GM19395 (cell line): Measurements from ENCODE around the gene AKAP8L.

ENCODE experiments used
- ATAC-seq: cut with Tn5 transposase; IDR thresholded peaks from one replicate; pipeline ENCODE4 v1.9.1; 2021; ENCODE audit warnings: mild to moderate bottlenecking, moderate library complexity; ENCODE audit not compliant: unreplicated experiment

Gene AKAP8L

GRCh38 chr19:15433519-15434069 lies 14.8 kb upstream of the AKAP8L start:
- no peak for ATAC-seq

- peak; percentile 62 for ATAC-seq
These were observed 14.1 kb upstream of the AKAP8L start for GRCh38 chr19:15432629-15433518.

DNA sequence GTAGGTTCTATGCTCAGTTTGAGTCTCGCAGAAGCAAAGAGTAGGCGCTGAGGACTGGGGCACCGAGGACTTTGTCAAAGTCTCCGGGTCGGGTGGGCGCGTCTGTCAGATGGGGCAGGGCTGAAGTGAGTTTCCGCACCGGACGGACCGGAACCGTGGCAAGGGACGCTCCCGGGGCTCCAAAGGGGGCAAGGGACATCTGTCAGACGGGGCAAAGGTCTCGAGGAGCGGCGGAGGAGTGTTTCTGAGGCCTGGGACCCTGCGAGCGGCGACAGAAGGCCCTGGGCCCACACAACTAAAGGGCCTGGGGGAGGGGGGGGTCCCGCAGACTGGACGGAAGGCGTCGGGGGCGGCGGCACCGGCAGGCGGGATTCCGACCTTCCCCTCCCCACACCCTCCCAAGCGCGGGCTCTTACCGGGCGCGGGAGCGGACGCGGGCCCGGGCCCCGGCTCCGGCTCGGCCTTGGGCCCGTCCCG lies 13.3 kb upstream of the AKAP8L start:
- no peak for ATAC-seq

GRCh38 chr19:15431396-15432017 lies 12.7 kb upstream of the AKAP8L start:
- no peak for ATAC-seq

GRCh38 chr19:15430526-15431120 lies 11.8 kb upstream of the AKAP8L start:
- ATAC-seq: no peak

- no peak for ATAC-seq
These were observed 11.2 kb upstream of the AKAP8L start for GRCh38 chr19:15429825-15430467.

DNA sequence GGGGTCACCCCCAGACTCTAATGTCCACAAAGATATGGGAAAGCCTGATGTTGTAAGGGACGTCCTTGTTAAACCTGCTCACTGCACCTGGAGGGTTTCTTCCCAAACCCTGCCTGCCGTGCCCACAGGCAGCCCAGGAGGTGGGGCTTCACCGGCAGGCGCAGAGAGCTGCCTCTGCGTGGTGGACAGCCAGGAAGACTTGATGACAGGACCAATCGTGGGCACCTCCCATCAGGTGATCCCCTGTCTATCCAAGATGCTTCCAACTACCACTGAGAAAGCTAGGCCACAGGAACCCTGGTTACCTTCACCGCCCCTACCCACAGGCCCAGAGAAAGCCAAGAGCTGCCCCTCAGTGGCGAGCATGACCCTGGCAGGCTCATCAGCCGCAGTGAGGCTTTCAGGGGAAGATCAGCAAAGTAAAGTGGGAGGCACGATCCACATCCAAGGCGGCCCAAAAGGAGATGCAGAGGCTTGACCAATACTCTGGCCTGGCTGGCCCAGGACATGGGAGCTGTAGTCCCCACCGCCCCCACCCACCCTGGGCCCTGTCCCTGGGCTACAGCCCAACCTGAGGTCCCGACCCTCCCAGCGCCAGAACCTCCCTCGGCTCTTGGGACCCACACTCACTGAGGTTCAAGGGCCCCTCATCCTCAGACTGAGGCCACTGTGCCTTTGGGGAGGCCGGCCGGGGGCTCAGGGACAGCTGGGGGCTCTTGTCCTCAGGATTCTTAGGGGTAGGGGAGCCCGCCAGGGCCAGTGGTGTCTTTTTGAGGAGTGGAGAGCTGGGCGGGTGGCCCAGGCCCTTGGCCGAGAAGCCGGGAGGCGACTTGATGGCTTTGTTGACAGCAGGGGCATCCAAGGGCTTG lies 10.4 kb upstream of the AKAP8L start:
- ATAC-seq: no peak

GRCh38 chr19:15427991-15428471 lies 9.2 kb upstream of the AKAP8L start:
- no peak for ATAC-seq

GRCh38 chr19:15427350-15427700 lies 8.5 kb upstream of the AKAP8L start:
- no peak for ATAC-seq

DNA sequence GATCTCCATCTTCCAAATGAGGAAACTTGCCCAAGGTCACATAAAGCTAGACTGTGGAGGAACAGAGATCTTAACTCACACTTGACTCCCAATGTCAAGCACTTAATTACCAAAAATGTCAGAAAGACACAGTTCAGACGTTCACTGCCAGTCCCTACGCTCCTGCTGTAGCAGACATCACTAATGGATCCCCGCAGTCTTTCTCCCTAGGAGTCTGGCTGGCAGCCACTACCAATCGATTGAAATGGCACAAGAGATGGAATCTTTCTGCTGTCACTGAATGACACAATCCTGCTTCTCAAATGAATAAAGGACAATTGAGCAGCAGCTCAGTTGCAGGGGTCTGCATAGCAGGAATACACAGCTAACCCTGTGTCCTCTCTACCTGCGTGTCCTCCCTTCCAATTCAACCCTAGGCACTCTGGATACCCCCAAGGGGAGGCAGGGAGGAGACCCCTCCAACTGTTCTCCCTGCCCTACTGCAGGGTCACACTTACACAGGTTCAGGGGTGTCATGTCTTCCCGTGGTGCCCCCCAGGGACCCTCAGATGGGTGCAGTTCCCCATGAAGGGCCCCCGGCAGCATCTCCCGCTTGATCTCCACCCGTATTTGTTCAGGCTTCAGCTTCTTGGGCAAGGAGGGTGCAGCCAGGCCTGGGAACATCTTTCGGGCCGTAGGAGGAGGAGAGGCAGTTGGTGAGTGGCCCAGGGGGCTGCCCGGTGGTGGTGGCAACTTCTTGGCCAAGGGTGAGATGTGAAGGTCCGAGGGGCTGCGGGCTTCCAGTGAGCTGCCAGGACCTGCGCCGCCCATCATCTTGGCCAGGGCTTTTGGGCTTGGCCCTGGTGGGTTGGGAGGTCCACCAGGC lies 7.9 kb upstream of the AKAP8L start:
- no peak for ATAC-seq

GRCh38 chr19:15425321-15425950 lies 6.6 kb upstream of the AKAP8L start:
- ATAC-seq: no peak

- ATAC-seq: no peak
These were observed 6.0 kb upstream of the AKAP8L start for GRCh38 chr19:15424692-15425272.

DNA sequence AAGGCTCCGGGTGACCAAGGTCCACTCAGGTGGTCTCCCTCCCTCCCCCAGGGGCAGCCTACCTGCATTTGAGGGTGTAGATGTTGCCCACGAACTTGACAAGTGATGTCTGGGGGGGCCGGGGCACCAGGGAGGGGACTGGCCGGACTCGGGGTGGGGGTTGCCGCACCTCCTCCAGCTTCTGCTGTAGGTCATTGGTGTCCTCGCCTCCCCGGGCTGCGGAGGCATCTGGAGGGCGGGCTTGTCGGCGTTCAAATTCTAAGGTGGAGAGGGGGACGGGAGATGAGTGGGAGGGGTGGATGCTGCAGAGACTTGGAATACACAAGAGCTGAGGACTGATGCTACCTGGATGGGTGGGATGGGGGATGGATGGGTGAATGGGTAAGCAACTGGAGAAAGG lies 5.3 kb upstream of the AKAP8L start:
- ATAC-seq: no peak

DNA sequence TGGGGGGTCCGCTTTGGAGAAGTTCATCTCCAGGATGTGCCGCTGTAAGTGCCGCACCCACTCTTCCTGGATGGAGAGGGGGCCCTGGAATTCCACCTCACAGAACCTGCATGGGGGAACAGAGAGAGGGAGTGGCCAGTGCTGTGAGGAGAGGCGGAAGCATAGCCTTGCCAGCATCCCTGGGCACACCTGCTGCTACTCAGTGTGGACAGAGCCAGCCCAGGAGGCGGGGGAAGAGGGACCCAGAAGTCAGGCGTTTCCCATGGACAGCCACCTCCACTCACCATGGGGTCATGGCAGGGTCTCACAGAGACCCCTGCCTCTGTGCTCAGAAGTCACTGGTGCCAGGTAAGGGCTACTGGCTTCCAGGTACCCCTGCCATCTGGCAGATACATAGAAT lies 4.3 kb upstream of the AKAP8L start:
- no peak for ATAC-seq

- no peak for ATAC-seq
These were observed 3.7 kb upstream of the AKAP8L start for GRCh38 chr19:15422296-15423075.

DNA sequence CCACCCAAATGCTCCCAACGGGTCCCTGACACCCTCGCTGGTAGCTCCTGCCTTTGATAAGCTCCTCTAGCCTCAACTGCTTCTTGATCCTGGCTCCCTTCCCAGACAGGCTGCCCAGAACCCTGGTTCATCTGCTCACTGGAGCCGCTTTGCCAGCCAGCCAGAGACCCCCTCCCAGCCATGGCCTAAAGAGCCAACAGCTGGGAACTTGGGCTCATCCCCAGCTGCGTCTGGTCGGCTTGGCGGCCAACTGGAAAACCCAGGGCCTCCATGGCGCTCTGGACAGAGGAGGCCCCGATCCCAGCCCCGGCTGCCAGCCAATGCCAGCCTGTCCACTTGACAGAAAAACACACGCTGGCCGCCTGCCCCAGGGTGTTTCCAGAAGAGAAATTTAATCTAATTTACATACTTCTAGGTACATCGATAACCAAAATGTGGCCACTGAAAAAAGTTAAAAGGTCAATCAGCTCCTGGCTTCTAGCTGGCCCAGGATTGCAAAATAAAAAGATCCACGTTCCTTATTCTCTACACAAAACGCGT lies 3.0 kb upstream of the AKAP8L start:
- no peak for ATAC-seq

GRCh38 chr19:15421136-15421695 lies 2.4 kb upstream of the AKAP8L start:
- ATAC-seq: no peak
